H9 (cell line): Measurements from ENCODE around the gene PLA2G2F. TPM values are rescaled to one million over a fixed set of nuclear protein-coding genes. Genes with fewer than 3 reads are reported as not detected.

Experiments
- DNase-seq: peaks from one replicate; pipeline ENCODE4 v3.0.0-alpha.2; 2017
- H2AFZ ChIP-seq: one replicate; pipeline ENCODE4 v1.6.1; 2013; ENCODE audit warnings: mild to moderate bottlenecking, low read length, control low read depth, moderate library complexity
- H2AK5ac ChIP-seq: 2 replicates; pipeline ENCODE4 v1.6.1; 2013; ENCODE audit warnings: low read length, control low read depth, mixed read lengths; ENCODE audit not compliant: insufficient read length
- H2BK120ac ChIP-seq: one replicate; pipeline ENCODE4 v1.6.1; 2013; ENCODE audit warnings: low read depth, mild to moderate bottlenecking, low read length, control low read depth, inconsistent platforms; ENCODE audit not compliant: poor library complexity, severe bottlenecking
- H2BK12ac ChIP-seq: 2 replicates; pipeline ENCODE4 v1.6.1; 2013; ENCODE audit warnings: low read length, control low read depth, mixed read lengths, low read depth; ENCODE audit not compliant: insufficient read length
- H2BK15ac ChIP-seq: 2 replicates; pipeline ENCODE4 v1.6.1; 2013; ENCODE audit warnings: low read depth, low read length, control low read depth
- H2BK20ac ChIP-seq: one replicate; pipeline ENCODE4 v1.6.1; 2013; ENCODE audit warnings: low read depth, mild to moderate bottlenecking, low read length, control low read depth, inconsistent platforms; ENCODE audit not compliant: poor library complexity, severe bottlenecking
- H2BK5ac ChIP-seq: 2 replicates; pipeline ENCODE4 v1.6.1; 2013; ENCODE audit warnings: low read length, control low read depth, mixed read lengths; ENCODE audit not compliant: insufficient read length
- H3K14ac ChIP-seq: 2 replicates; pipeline ENCODE4 v1.6.1; 2013; ENCODE audit warnings: low read length, control low read depth; ENCODE audit not compliant: insufficient read depth
- H3K18ac ChIP-seq: 2 replicates; pipeline ENCODE4 v1.6.1; 2013; ENCODE audit warnings: low read depth, mild to moderate bottlenecking, mixed read lengths, low read length, control low read depth; ENCODE audit not compliant: insufficient read length
- H3K23ac ChIP-seq: 2 replicates; pipeline ENCODE4 v1.6.1; 2013; ENCODE audit warnings: low read length, control low read depth, mixed read lengths, low read depth; ENCODE audit not compliant: insufficient read length
- H3K23me2 ChIP-seq: 2 replicates; pipeline ENCODE4 v1.6.1; 2013; ENCODE audit warnings: low read depth, mild to moderate bottlenecking, mixed read lengths, low read length, control low read depth; ENCODE audit not compliant: insufficient read length, poor library complexity, severe bottlenecking
- H3K27ac ChIP-seq: 2 replicates; pipeline ENCODE4 v1.5.1; 2013; ENCODE audit warnings: low read length, control low read depth, mixed read lengths, low read depth; ENCODE audit not compliant: insufficient read length
- H3K27me3 ChIP-seq: 2 replicates; pipeline ENCODE4 v1.6.1; 2013; ENCODE audit warnings: low read length, control low read depth, inconsistent platforms; ENCODE audit not compliant: insufficient read depth
- H3K4ac ChIP-seq: 2 replicates; pipeline ENCODE4 v1.6.1; 2013; ENCODE audit warnings: low read depth, mild to moderate bottlenecking, control low read depth, inconsistent platforms, low read length, moderate library complexity
- H3K4me1 ChIP-seq: 2 replicates; pipeline ENCODE4 v1.6.1; 2013; ENCODE audit warnings: low read length, control low read depth, inconsistent platforms; ENCODE audit not compliant: insufficient read depth
- H3K4me2 ChIP-seq: 2 replicates; pipeline ENCODE4 v1.6.1; 2013; ENCODE audit warnings: low read length, control low read depth, mixed read lengths; ENCODE audit not compliant: insufficient read length, insufficient read depth
- H3K56ac ChIP-seq: 2 replicates; pipeline ENCODE4 v1.6.1; 2013; ENCODE audit warnings: low read depth, mild to moderate bottlenecking, mixed read lengths, low read length, control low read depth; ENCODE audit not compliant: insufficient read length
- H3K79me1 ChIP-seq: 2 replicates; pipeline ENCODE4 v1.6.1; 2013; ENCODE audit warnings: low read depth, mild to moderate bottlenecking, moderate library complexity, low read length, control low read depth, inconsistent platforms; ENCODE audit not compliant: insufficient read depth, poor library complexity, severe bottlenecking
- H3K79me2 ChIP-seq: 2 replicates; pipeline ENCODE4 v1.6.1; 2013; ENCODE audit warnings: low read length, control low read depth, inconsistent platforms; ENCODE audit not compliant: insufficient read depth
- H3K9ac ChIP-seq: 2 replicates; pipeline ENCODE4 v1.6.1; 2013; ENCODE audit warnings: low read length, control low read depth, mixed read lengths; ENCODE audit not compliant: insufficient read length; ENCODE audit errors: extremely low read depth
- H3K9me3 ChIP-seq: one replicate; pipeline ENCODE4 v1.6.1; 2013; ENCODE audit warnings: low read depth, low read length, inconsistent platforms; ENCODE audit not compliant: control insufficient read depth
- H3T11ph ChIP-seq: one replicate; pipeline ENCODE4 v1.6.1; 2013; ENCODE audit warnings: mild to moderate bottlenecking, low read length, control low read depth, inconsistent platforms
- H4K20me1 ChIP-seq: one replicate; pipeline ENCODE4 v1.6.1; 2013; ENCODE audit not compliant: control insufficient read depth, insufficient read length, insufficient read depth
- H4K5ac ChIP-seq: 2 replicates; pipeline ENCODE4 v1.6.1; 2013; ENCODE audit warnings: low read depth, mild to moderate bottlenecking, mixed read lengths, low read length, control low read depth; ENCODE audit not compliant: insufficient read length
- H4K8ac ChIP-seq: replicated peaks from 2 replicates; pipeline ENCODE4 v1.6.1; 2013; ENCODE audit warnings: low read length, control low read depth, mixed read lengths, low read depth; ENCODE audit not compliant: insufficient read length
- H4K91ac ChIP-seq: 2 replicates; pipeline ENCODE4 v1.6.1; 2013; ENCODE audit warnings: low read depth, mild to moderate bottlenecking, moderate library complexity, mixed read lengths, low read length, control low read depth; ENCODE audit not compliant: insufficient read length
- H3K27ac Mint-ChIP-seq, 3 experiments: 2 replicates in 2 of 3; 3 replicates in 1 of 3; pipeline ENCODE4 v1.8.0; 2020 to 2021; ENCODE audit warnings: mixed read lengths in 3 of 3, mild to moderate bottlenecking in 1 of 3, moderate library complexity in 1 of 3
- H3K27me3 Mint-ChIP-seq: 2 replicates; pipeline ENCODE4 v1.8.0; 2021; ENCODE audit warnings: low read depth, mild to moderate bottlenecking, moderate library complexity, mixed read lengths
- H3K36me3 Mint-ChIP-seq, 3 experiments: 2 replicates in 2 of 3; 3 replicates in 1 of 3; pipeline ENCODE4 v1.8.0; 2020 to 2021; ENCODE audit warnings: low read depth in 3 of 3, mixed read lengths in 3 of 3; ENCODE audit not compliant: insufficient read depth in 1 of 3
- H3K4me1 Mint-ChIP-seq, 2 experiments: 2 replicates each; pipeline ENCODE4 v1.8.0; 2020; ENCODE audit warnings: mixed read lengths in 2 of 2
- H3K4me3 Mint-ChIP-seq, 2 experiments: 2 replicates in 1 of 2; 3 replicates in 1 of 2; pipeline ENCODE4 v1.8.0; 2020 to 2021; ENCODE audit warnings: mild to moderate bottlenecking in 2 of 2, mixed read lengths in 2 of 2, moderate library complexity in 1 of 2
- H3K9me3 Mint-ChIP-seq, 2 experiments: 2 replicates in 1 of 2; 3 replicates in 1 of 2; pipeline ENCODE4 v1.8.0; 2020; ENCODE audit warnings: mild to moderate bottlenecking in 2 of 2, mixed read lengths in 2 of 2, moderate library complexity in 1 of 2
- CTCF ChIP-seq: fragments of 200-600 bp; sonication (generic); conservative IDR thresholded peaks from 3 replicates; pipeline ENCODE4 v1.8.0; 2021; ENCODE audit warnings: antibody characterized with exemption, mild to moderate bottlenecking
- WGBS: extraction: QIAGEN DNeasy Blood & Tissue Kit; methylation state at CpG from one replicate; pipeline ENCODE4 v1.1.7; 2013; ENCODE audit warnings: missing lambda C conversion rate, low lambda C conversion rate, mixed read lengths; ENCODE audit not compliant: insufficient read length; ENCODE audit errors: extremely low coverage; 5-methylcytosine and 5-hydroxymethylcytosine counted together
- total RNA-seq: library from RNA; stranded (reverse); gene quantifications from 2 replicates; pipeline ENCODE4 v1.2.1, GENCODE V29; 2021

Gene PLA2G2F
- total RNA-seq, 1 experiment from 2014 or later, result not detected

GRCh38 chr1:20137604-20138003 is 1.5 kb upstream of the PLA2G2F start:
- H3K4me2 ChIP-seq, result no peak overlapping the region

More at GRCh38 chr1:20137604-20138003, 1.5 kb upstream of the PLA2G2F start:
- Histone ChIP-seq H3K9ac (no peak overlapping the region), H2BK15ac (no peak overlapping the region), H3K23me2 (no peaks in the 10 kb centered on the region), H4K8ac (no peak overlapping the region), H2BK120ac (no peak overlapping the region), H3K56ac (no peak overlapping the region), H3K14ac (no peak overlapping the region), H2AFZ (no peak overlapping the region), H3K4me1 (no peaks in the 10 kb centered on the region), H2BK12ac (no peak overlapping the region), H3K79me2 (no peaks in the 10 kb centered on the region), H4K20me1 (no peaks in the 10 kb centered on the region), H2AK5ac (no peak overlapping the region), H4K5ac (no peak overlapping the region), H3K27ac (no peak overlapping the region), H3K4ac (no peak overlapping the region), H2BK5ac (no peak overlapping the region), H3K79me1 (no peaks in the 10 kb centered on the region), H3K27me3 (no peaks in the 10 kb centered on the region), H3T11ph (no peak overlapping the region), H3K18ac (no peak overlapping the region), H2BK20ac (no peak overlapping the region), H4K91ac (no peak overlapping the region), H3K23ac (no peak overlapping the region), H3K9me3 (no peaks in the 10 kb centered on the region)
- no peak overlapping the region for H3K27ac Mint-ChIP-seq
- peaks cover 5% of the 10 kb centered on the region for H3K27me3 Mint-ChIP-seq
- peaks cover 0 to 4% of the 10 kb centered on the region in 2 experiments; a peak in 1 of 4 replicates for H3K4me1 Mint-ChIP-seq
- H3K4me3 Mint-ChIP-seq, result no peak overlapping the region
- WGBS, result no CpG with 5 or more reads among the region's 1 CpG
- TF ChIP-seq CTCF, result no peak
- no peaks in the 10 kb centered on the region for H3K36me3 Mint-ChIP-seq
- no peak for DNase-seq
- no peaks in the 10 kb centered on the region; a peak in 1 of 5 replicates for H3K9me3 Mint-ChIP-seq
